HG03108 (cell line): ENCODE measurements around the gene SETD3.

Experiments
- ATAC-seq: cut with Tn5 transposase; IDR thresholded peaks from one replicate; pipeline ENCODE4 v1.9.1; 2021; ENCODE audit warnings: moderate library complexity; ENCODE audit not compliant: unreplicated experiment

SETD3 gene

DNA sequence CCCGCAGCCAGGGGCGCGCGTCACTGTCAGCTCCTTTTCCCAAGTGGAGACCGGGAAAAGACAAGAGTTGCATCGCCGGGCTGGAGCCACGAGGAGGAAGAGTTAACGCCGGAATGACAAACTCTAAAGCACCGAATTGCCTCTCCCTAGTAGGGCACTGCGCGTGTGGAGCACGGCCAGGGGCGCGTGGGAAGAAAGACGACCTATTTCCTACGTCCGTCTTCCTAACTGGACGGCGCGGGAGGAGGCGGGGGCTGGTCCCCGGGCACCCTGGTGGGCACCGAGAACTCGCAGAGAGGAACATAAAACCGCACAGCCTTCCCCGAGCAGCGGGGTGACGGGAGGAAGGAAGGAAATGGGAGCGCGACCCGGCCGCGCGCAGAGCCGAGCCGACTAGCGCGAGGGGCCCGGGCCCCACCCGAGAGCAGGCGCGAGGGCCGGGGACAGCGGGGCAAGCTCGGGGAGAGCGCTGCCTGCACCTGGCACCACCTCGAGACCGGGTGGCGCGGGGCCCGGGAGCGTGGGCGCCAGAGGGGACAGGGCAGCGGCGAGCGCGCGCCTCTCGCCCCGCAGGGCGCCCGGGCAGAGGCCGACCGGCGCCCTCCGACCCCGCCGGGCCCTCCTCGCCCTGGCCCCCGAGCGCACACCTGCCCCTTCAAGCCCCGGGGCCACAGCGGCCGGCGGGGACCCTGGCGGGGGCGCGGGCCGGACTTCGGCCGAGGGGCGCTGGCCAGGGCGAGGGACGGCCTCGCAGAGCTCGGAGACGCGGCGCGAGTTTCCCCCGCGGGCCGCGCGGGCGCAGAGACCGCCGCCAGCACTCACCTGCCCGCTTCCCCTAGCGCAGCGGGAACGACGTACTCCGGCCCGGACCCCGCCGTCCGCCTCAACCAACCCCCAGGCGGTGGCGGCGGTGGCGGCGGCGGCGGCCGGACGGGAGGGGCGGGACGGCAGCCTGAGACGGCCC lies at the start of gene SETD3:
Gene SETD3, minus strand, starts transcription at position 954 of the 964 bp plus-strand sequence. CDS start 15,054 bp downstream, outside the sequence.
- peak; percentile 3 for ATAC-seq

GRCh38 chr14:99529899-99530298 lies 49.2 kb upstream of the SETD3 start:
- no peak for ATAC-seq

- ATAC-seq, result no peak
Observed at GRCh38 chr14:99527427-99528076, 46.9 kb upstream of the SETD3 start.

- no peak for ATAC-seq
Observed at GRCh38 chr14:99527026-99527425, 46.4 kb upstream of the SETD3 start.

DNA sequence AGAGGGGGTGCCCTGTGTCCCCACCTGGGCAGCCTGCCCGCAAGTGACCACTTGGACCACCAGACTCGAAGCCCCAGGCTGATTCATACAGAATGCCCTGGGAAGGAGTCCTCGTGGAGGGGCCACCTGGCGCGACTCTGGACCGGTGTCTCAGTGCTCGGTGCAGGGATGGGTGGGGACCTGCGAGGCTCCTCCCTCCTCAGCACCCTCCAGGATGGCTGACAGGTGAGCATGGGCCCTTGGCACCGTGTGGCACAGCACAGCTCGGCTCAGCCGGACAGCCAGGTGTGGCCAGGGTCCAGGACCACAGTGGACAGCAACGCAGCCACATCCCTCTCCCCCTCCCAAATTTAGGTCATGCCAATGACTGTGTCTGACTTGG lies 45.0 kb upstream of the SETD3 start:
- no peak for ATAC-seq

DNA sequence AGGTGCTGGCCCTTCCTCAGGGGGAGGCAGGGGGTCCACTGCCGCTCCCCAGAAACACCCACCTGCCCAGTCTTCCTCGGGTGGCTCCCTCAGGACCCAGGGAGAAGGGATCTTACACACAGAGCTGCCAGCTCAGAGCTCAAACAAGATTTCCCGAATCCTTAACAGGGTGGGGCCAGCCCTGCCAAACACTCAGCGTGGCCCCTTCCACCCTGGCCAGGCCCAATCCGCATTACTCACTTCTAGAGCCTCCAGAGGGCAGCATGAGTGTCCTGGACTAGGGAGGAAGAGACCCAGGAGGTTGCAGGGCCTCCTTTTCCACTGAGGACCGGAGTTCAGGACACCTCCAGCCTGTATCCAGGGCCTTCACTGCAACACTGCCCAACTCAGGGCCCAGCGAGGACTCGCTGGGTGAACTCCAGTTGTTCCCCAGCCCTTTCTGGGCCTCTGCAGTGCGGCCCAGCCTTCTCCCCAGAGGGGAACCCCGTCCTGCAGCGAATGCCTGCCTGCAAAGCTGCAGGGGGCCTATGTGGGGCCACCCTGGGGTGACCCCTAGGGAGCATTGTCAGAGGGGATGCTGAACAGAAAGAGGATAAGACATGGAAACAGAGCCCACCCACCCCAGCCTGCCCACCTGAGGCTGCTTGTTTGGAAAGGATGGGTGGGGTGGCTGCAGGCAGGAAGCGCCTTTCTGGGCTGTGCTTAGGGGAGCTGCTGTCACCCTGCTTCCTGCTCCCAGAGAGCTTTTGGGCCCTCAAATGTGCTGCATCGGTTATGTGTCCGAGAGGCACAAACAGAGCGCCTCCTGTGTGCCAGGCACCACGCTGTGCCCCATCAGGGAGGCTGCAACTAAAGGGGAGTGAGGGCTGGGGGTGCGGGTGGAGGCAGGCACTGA lies 44.4 kb upstream of the SETD3 start:
- ATAC-seq, result no peak

DNA sequence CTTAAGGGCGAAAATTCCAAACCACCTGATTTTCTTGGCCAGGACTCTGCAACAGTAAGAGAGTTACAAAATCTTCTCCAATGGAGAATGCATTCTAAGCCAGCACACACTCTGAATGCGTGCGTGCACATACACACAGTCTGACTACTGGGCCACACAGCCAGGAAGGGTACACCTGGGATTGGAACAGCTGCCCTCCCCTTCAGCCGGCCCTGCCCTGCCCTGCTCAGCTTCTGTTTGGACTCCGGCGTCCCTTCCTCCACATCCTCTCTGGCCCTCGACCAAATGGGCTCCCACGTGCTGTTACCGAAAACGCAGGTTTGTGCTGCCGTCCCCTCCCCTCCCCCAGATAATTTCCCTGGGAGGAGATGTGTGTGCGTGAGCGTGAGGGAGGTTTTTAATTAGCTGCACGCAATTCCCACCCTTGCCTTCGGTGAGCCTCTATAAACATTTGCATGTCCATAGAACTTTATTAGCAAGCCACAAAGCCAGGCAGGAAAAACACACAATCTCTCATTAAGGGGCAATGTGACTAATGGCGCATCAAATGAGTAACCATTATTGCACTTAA lies 43.5 kb upstream of the SETD3 start:
- no peak for ATAC-seq

DNA sequence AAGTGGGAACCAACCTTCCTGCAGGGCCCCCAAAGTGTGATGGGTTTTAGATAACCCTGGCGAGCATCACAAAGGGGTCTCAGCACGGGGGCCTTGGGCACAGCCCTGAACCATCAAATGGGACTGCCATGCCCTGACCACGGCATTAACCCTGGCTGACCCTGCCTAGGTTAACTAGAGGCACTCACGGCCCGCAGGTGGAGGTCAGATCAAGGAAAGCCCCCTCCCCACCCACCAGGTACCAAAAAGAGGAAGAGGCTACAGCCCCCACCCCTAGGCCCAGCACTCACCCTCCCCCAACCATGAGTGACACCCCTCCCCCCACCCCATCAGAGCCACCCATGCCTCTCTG lies 43.0 kb upstream of the SETD3 start:
- ATAC-seq, result no peak

DNA sequence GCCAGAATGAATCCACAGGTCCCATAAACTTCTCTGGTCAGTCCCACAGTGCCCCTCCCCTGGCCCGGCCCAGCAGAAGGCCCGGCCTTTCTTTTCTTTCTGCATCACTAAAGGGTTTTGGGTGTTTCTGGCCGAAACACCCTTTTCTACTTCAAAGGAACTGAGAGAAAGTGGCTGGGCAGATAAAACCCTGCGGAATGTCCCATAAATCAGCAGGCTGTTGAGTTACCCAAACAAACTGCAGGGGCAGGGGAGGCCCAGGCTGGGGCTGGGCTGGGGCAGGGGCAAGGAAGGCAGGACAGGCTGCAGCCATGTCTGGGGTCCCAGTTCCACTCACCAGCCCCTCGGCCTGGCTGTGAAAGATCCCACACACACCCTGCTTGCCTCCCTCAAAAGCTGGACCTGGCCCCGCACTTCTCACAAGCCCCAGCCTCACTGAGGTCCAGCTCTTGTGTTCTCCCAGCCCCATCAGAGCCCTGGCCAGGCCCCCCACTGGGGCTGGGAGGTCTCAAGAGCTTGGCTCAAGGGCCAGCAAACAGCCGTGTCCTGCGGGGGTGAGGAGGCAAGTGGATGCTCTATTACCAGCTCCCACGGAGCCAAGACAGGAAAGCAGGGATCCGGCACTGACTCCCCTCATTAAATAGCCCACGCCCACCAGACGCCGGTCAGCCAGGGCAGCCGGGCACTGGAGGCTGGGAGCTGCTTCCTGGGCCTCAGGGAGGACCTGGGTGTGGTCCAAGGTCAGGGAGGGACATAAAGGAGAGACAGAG lies 42.5 kb upstream of the SETD3 start:
- no peak for ATAC-seq

GRCh38 chr14:99522457-99522891 lies 41.8 kb upstream of the SETD3 start:
- ATAC-seq, result no peak

GRCh38 chr14:99522025-99522401 lies 41.4 kb upstream of the SETD3 start:
- ATAC-seq, result no peak

GRCh38 chr14:99521176-99522024 lies 40.7 kb upstream of the SETD3 start:
- ATAC-seq, result no peak

GRCh38 chr14:99520571-99521081 lies 40.0 kb upstream of the SETD3 start:
- no peak for ATAC-seq

DNA sequence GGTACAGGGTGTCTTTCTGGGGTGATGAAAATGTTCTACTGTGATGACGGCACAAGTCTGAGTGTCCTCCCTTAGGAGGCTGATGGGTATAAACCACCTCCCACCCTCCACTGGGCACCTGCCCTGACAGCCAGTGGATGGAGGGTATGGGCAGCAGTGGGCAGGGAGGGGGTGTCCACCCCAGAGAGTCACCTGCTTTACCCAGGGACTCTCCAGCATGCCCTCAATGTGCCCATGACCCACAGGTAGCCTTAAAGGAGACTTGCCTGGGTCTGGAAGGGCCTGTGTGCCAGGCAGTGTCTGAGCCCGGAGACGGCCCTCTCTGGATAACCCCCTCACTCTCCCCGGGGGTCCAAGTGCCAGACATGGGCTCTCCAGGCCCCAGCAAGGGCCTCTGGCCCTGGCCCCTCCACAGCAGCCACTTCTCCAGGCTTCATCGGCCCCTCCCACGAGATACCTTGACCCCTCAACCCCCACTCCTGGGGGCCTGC lies 39.3 kb upstream of the SETD3 start:
- no peak for ATAC-seq

DNA sequence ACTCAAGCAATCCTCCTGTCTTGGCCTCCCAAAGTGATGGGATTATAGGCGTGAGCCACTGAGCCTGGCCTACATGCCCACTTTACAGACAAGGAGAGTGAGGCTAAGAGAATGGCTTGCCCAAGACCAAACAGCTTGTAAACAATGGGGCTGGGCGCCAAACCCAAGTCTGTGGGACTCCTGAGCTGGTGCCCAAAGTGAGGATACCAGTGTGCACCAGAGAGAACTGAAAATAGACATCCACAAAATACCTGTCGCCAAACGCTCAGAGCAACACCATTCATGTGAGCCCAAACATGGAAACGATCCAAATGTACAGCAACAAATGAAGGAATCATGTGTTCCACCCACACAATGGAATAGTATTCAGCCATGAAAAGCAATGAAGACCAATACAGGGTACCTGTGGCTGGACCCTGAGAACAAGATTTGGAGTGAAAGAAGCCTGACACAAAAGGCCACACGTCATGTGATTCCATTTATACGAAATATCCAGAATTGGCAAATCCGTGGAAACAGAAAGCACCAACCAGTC lies 38.8 kb upstream of the SETD3 start:
- ATAC-seq, result no peak

GRCh38 chr14:99518441-99519346 lies 38.0 kb upstream of the SETD3 start:
- no peak for ATAC-seq

GRCh38 chr14:99517643-99518381 lies 37.2 kb upstream of the SETD3 start:
- ATAC-seq, result no peak
